ENCODE results near the gene KDSR. TPM values are rescaled to one million over a fixed set of nuclear protein-coding genes. Genes with fewer than 3 reads are reported as not detected.

KDSR gene
- total and polyA plus RNA-seq, 2 of the 13 experiments (the other 11 are each of a cell fraction or from before 2014, with no cell fraction given) = 10.4 to 20.9 TPM

DNA sequence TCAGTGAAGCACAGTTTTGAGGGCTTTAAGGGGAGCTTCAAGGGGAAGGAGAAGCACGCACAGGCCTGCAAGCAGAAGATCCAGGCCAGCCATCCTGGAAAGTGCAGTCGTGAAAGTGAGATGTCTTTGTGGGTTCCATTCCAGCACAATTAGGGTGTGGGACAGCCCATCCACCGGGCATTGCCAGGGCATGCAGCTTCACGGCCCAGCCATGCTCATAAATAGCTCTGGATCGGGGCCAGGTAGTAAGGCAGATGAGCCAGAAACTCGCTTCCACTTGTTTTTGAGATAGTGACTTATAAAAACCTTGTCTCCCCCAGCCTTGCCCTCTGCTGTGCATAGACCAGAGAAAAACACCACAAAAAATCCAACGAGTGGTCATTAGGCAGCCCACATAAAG, 21.0 kb downstream of the KDSR start (continued):
- no peak for TF ChIP-seq ZEB1 (IDR thresholded peaks at IDR 0.05; ENCODE audit: insufficient replicate concordance, low read depth)

DNA sequence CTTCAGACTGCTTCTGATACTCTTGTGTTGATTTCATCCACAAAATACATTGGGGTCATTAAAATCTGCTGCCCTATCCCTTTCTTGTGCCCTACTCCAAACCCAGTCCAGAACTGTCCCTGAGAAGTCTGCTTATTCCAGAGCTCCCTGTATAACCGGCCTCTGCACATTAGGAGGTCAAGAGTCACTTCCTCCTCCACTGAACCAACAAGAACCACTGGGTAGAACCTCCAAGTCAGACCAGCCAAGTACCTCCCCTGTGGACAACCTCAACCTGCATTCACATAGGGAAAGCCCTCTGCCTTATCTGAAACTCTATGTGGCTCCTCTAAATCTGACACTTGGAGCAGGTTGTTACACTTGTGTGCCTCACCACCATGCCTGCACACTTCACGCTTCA, 22.1 kb downstream of the KDSR start:
- Histone ChIP-seq H3K9ac (ENCODE audit: insufficient read depth, low read depth, low read length) (no peak overlapping the region), H2AFZ (ENCODE audit: low read length) (no peak overlapping the region), H3K79me2 (ENCODE audit: insufficient read depth, low read length) (no peaks in the 10 kb centered on the region), H3K9me3 (ENCODE audit: low read length) (no peaks in the 10 kb centered on the region), H3K27ac (ENCODE audit: extremely low read length, insufficient read depth, low read length) (no peak overlapping the region), H3K36me3 (replicated peaks in 1 of 2; ENCODE audit: control insufficient read depth in 1 of 2, insufficient read depth in 2 of 2, low read length in 2 of 2) (peaks cover 32 to 84% of the 10 kb centered on the region in 2 experiments), H3K4me3 (replicated peaks in 1 of 3; ENCODE audit: insufficient read depth in 1 of 3, low read depth in 2 of 3, low read length in 3 of 3) (no peak overlapping the region), H4K20me1 (ENCODE audit: insufficient read depth, low read length) (no peaks in the 10 kb centered on the region), H3K27me3 (ENCODE audit: control insufficient read depth in 1 of 2, insufficient read depth in 2 of 2, low read length in 2 of 2) (no peaks in the 10 kb centered on the region), H3K4me2 (ENCODE audit: low read depth, low read length) (no peak overlapping the region), H3K4me1 (ENCODE audit: insufficient read depth, low read length) (peaks cover 19% of the 10 kb centered on the region)
- peak; percentile 39 for ATAC-seq
- POLR2A ChIA-PET = no interaction called here
- in situ Hi-C loops (cut with HindIII; ENCODE audit: extremely low pct_ligation_motif_present, low pct_unique_long_range_greater_than_20kb) = loop anchor here (10.0 kb wide), 1 partner anchor 90 kb away; no protein-coding TSS in a partner anchor
- WGBS (ENCODE audit: low lambda C conversion rate) = 88% methylated on average over 2 of the region's 2 CpGs
- CTCF ChIA-PET (ENCODE audit: low intra/inter-chr PET ratio, low total read pairs) = no interaction called here
- no peak for FAIRE-seq
- no peak for DNase-seq (ENCODE audit: low spot score)
- BruUV-seq (replicated peaks) = no TSS peak
- intact Hi-C loops (cut with micrococcal nuclease; ENCODE audit: unreplicated experiment) = no loop called here
- TF ChIP-seq GATA4 (IDR thresholded peaks at IDR 0.05; ENCODE audit: borderline replicate concordance, low read depth) = no peak
- TF ChIP-seq, protein P1, sequence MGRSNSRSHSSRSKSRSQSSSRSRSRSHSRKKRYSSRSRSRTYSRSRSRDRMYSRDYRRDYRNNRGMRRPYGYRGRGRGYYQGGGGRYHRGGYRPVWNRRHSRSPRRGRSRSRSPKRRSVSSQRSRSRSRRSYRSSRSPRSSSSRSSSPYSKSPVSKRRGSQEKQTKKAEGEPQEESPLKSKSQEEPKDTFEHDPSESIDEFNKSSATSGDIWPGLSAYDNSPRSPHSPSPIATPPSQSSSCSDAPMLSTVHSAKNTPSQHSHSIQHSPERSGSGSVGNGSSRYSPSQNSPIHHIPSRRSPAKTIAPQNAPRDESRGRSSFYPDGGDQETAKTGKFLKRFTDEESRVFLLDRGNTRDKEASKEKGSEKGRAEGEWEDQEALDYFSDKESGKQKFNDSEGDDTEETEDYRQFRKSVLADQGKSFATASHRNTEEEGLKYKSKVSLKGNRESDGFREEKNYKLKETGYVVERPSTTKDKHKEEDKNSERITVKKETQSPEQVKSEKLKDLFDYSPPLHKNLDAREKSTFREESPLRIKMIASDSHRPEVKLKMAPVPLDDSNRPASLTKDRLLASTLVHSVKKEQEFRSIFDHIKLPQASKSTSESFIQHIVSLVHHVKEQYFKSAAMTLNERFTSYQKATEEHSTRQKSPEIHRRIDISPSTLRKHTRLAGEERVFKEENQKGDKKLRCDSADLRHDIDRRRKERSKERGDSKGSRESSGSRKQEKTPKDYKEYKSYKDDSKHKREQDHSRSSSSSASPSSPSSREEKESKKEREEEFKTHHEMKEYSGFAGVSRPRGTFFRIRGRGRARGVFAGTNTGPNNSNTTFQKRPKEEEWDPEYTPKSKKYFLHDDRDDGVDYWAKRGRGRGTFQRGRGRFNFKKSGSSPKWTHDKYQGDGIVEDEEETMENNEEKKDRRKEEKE (IDR thresholded peaks at IDR 0.05) = no peak
- TF ChIP-seq ZIK1 (CRISPR knock-in tag; IDR thresholded peaks at IDR 0.05; ENCODE audit: borderline replicate concordance, low read depth) = no peak
- TF ChIP-seq RCOR2 (CRISPR knock-in tag; IDR thresholded peaks at IDR 0.05) = no peak
- TF ChIP-seq, protein P2, sequence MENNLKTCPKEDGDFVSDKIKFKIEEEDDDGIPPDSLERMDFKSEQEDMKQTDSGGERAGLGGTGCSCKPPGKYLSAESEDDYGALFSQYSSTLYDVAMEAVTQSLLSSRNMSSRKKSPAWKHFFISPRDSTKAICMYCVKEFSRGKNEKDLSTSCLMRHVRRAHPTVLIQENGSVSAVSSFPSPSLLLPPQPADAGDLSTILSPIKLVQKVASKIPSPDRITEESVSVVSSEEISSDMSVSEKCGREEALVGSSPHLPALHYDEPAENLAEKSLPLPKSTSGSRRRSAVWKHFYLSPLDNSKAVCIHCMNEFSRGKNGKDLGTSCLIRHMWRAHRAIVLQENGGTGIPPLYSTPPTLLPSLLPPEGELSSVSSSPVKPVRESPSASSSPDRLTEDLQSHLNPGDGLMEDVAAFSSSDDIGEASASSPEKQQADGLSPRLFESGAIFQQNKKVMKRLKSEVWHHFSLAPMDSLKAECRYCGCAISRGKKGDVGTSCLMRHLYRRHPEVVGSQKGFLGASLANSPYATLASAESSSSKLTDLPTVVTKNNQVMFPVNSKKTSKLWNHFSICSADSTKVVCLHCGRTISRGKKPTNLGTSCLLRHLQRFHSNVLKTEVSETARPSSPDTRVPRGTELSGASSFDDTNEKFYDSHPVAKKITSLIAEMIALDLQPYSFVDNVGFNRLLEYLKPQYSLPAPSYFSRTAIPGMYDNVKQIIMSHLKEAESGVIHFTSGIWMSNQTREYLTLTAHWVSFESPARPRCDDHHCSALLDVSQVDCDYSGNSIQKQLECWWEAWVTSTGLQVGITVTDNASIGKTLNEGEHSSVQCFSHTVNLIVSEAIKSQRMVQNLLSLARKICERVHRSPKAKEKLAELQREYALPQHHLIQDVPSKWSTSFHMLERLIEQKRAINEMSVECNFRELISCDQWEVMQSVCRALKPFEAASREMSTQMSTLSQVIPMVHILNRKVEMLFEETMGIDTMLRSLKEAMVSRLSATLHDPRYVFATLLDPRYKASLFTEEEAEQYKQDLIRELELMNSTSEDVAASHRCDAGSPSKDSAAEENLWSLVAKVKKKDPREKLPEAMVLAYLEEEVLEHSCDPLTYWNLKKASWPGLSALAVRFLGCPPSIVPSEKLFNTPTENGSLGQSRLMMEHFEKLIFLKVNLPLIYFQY (CRISPR knock-in tag; IDR thresholded peaks at IDR 0.05; ENCODE audit: borderline replicate concordance) = no peak
- no peak for TF ChIP-seq ZSCAN21 (CRISPR knock-in tag; IDR thresholded peaks at IDR 0.05; ENCODE audit: borderline replicate concordance)
- no peak for TF ChIP-seq SP2 (CRISPR knock-in tag; IDR thresholded peaks at IDR 0.05)
- TF ChIP-seq ZNF674 (CRISPR knock-in tag; IDR thresholded peaks at IDR 0.05; ENCODE audit: low read depth) = no peak
- no peak for TF ChIP-seq ZNF329 (CRISPR knock-in tag; IDR thresholded peaks at IDR 0.05; ENCODE audit: low read depth)
- TF ChIP-seq ZNF383 (CRISPR knock-in tag; IDR thresholded peaks at IDR 0.05; ENCODE audit: borderline replicate concordance) = no peak
- no peak for TF ChIP-seq RXRA (CRISPR knock-in tag; IDR thresholded peaks at IDR 0.05)
- no peak for TF ChIP-seq CBX2 (IDR thresholded peaks at IDR 0.05; ENCODE audit: low read depth, low read length)
- TF ChIP-seq CBX2 (CRISPR knock-in tag; IDR thresholded peaks at IDR 0.05; ENCODE audit: low read depth) = no peak
- TF ChIP-seq SETDB1 (CRISPR knock-in tag; IDR thresholded peaks at IDR 0.05; ENCODE audit: borderline replicate concordance) = no peak
- no peak for TF ChIP-seq ZNF557 (CRISPR knock-in tag; IDR thresholded peaks at IDR 0.05)

Data from HepG2 (cell line).